Measurements from ENCODE around the gene SNAPC3.
"Not testable (repeated sequence)": the region's sequence is repeated elsewhere in the genome, so short reads cannot be mapped to it uniquely, and the experiment has no call there.

SNAPC3 gene

GRCh38 chr9:15426019-15426418 is 3.3 kb downstream of the SNAPC3 start:
- H3K9ac ChIP-seq (ENCODE audit: low read length), result no peak overlapping the region
- H3K4me3 ChIP-seq (ENCODE audit: low read depth in 1 of 2, low read length in 2 of 2), result no peak overlapping the region
- H3K36me3 ChIP-seq (ENCODE audit: insufficient read depth, low read length), result peaks cover 11% of the 10 kb centered on the region
- H3K4me1 ChIP-seq (ENCODE audit: insufficient read depth, low read length), result peaks cover 14% of the 10 kb centered on the region
- no peaks in the 10 kb centered on the region for H3K27me3 ChIP-seq (ENCODE audit: control insufficient read depth in 1 of 2, insufficient read depth in 2 of 2, low read length in 2 of 2)
- no peak overlapping the region for H3K27ac ChIP-seq (ENCODE audit: low read depth, low read length)
- no peaks in the 10 kb centered on the region for H3K9me3 ChIP-seq (ENCODE audit: low read length)

- H3K4me3 ChIP-seq (ENCODE audit: low read depth in 1 of 2, low read length in 2 of 2); H3K9me3 ChIP-seq (ENCODE audit: low read length); H3K27ac ChIP-seq (ENCODE audit: low read depth, low read length); H3K9ac ChIP-seq (ENCODE audit: low read length); H3K27me3 ChIP-seq (ENCODE audit: control insufficient read depth in 1 of 2, insufficient read depth in 2 of 2, low read length in 2 of 2): not testable (repeated sequence)
- Histone ChIP-seq H3K36me3 (ENCODE audit: insufficient read depth, low read length) (peaks cover 11% of the 10 kb centered on the region), H3K4me1 (ENCODE audit: insufficient read depth, low read length) (peaks cover 10% of the 10 kb centered on the region)
Measured at GRCh38 chr9:15427702-15428101, 5.0 kb downstream of the SNAPC3 start.

GRCh38 chr9:15430920-15431844 is 8.5 kb downstream of the SNAPC3 start:
- Histone ChIP-seq H3K27ac (ENCODE audit: low read depth, low read length) (no peak overlapping the region), H3K9me3 (ENCODE audit: low read length) (no peaks in the 10 kb centered on the region), H3K4me3 (ENCODE audit: low read depth in 1 of 2, low read length in 2 of 2) (no peak overlapping the region), H3K36me3 (ENCODE audit: insufficient read depth, low read length) (peaks cover 6% of the 10 kb centered on the region), H3K9ac (ENCODE audit: low read length) (no peak overlapping the region), H3K4me1 (ENCODE audit: insufficient read depth, low read length) (no peaks in the 10 kb centered on the region), H3K27me3 (ENCODE audit: control insufficient read depth in 1 of 2, insufficient read depth in 2 of 2, low read length in 2 of 2) (no peaks in the 10 kb centered on the region)

GRCh38 chr9:15433191-15433590 is 10.5 kb downstream of the SNAPC3 start:
- Histone ChIP-seq H3K4me3 (ENCODE audit: low read depth in 1 of 2, low read length in 2 of 2) (no peak overlapping the region), H3K27ac (ENCODE audit: low read depth, low read length) (no peak overlapping the region), H3K27me3 (ENCODE audit: control insufficient read depth in 1 of 2, insufficient read depth in 2 of 2, low read length in 2 of 2) (no peaks in the 10 kb centered on the region), H3K36me3 (ENCODE audit: insufficient read depth, low read length) (peaks cover 4% of the 10 kb centered on the region), H3K4me1 (ENCODE audit: insufficient read depth, low read length) (no peaks in the 10 kb centered on the region), H3K9ac (ENCODE audit: low read length) (no peak overlapping the region), H3K9me3 (ENCODE audit: low read length) (no peaks in the 10 kb centered on the region)

- peaks cover 4% of the 10 kb centered on the region for H3K36me3 ChIP-seq (ENCODE audit: insufficient read depth, low read length)
- H3K9me3 ChIP-seq (ENCODE audit: low read length), result no peaks in the 10 kb centered on the region
- H3K27me3 ChIP-seq (ENCODE audit: control insufficient read depth in 1 of 2, insufficient read depth in 2 of 2, low read length in 2 of 2), result no peaks in the 10 kb centered on the region
- no peaks in the 10 kb centered on the region for H3K4me1 ChIP-seq (ENCODE audit: insufficient read depth, low read length)
- H3K4me3 ChIP-seq (ENCODE audit: low read depth in 1 of 2, low read length in 2 of 2), result no peak overlapping the region
- H3K27ac ChIP-seq (ENCODE audit: low read depth, low read length), result no peak overlapping the region
- no peak overlapping the region for H3K9ac ChIP-seq (ENCODE audit: low read length)
Measured at GRCh38 chr9:15433661-15434060, 11.0 kb downstream of the SNAPC3 start.

GRCh38 chr9:15438891-15439290 is 16.2 kb downstream of the SNAPC3 start:
- H3K27me3 ChIP-seq (ENCODE audit: control insufficient read depth in 1 of 2, insufficient read depth in 2 of 2, low read length in 2 of 2), result no peaks in the 10 kb centered on the region
- peaks cover 4% of the 10 kb centered on the region for H3K36me3 ChIP-seq (ENCODE audit: insufficient read depth, low read length)
- no peaks in the 10 kb centered on the region for H3K9me3 ChIP-seq (ENCODE audit: low read length)
- H3K4me1 ChIP-seq (ENCODE audit: insufficient read depth, low read length), result no peaks in the 10 kb centered on the region
- H3K4me3 ChIP-seq (ENCODE audit: low read depth in 1 of 2, low read length in 2 of 2), result no peak overlapping the region
- no peak overlapping the region for H3K27ac ChIP-seq (ENCODE audit: low read depth, low read length)
- H3K9ac ChIP-seq (ENCODE audit: low read length), result no peak overlapping the region

GRCh38 chr9:15441841-15442240 is 19.2 kb downstream of the SNAPC3 start:
- H3K4me3 ChIP-seq (ENCODE audit: low read depth in 1 of 2, low read length in 2 of 2); H3K9ac ChIP-seq (ENCODE audit: low read length); H3K27ac ChIP-seq (ENCODE audit: low read depth, low read length); H3K9me3 ChIP-seq (ENCODE audit: low read length); H3K27me3 ChIP-seq (ENCODE audit: control insufficient read depth in 1 of 2, insufficient read depth in 2 of 2, low read length in 2 of 2); H3K4me1 ChIP-seq (ENCODE audit: insufficient read depth, low read length): not testable (repeated sequence)
- H3K36me3 ChIP-seq (ENCODE audit: insufficient read depth, low read length), result peaks cover 25% of the 10 kb centered on the region

- H3K36me3 ChIP-seq (ENCODE audit: insufficient read depth, low read length), result peaks cover 29% of the 10 kb centered on the region
- not testable (repeated sequence) for H3K27ac ChIP-seq (ENCODE audit: low read depth, low read length); H3K9me3 ChIP-seq (ENCODE audit: low read length); H3K9ac ChIP-seq (ENCODE audit: low read length); H3K4me3 ChIP-seq (ENCODE audit: low read depth in 1 of 2, low read length in 2 of 2); H3K4me1 ChIP-seq (ENCODE audit: insufficient read depth, low read length); H3K27me3 ChIP-seq (ENCODE audit: control insufficient read depth in 1 of 2, insufficient read depth in 2 of 2, low read length in 2 of 2)
Measured at GRCh38 chr9:15442264-15442663, 19.6 kb downstream of the SNAPC3 start.

- no peaks in the 10 kb centered on the region for H3K9me3 ChIP-seq (ENCODE audit: low read length)
- H3K27ac ChIP-seq (ENCODE audit: low read depth, low read length), result no peak overlapping the region
- peaks cover 43% of the 10 kb centered on the region for H3K36me3 ChIP-seq (ENCODE audit: insufficient read depth, low read length)
Measured at GRCh38 chr9:15444141-15444540, 21.5 kb downstream of the SNAPC3 start.

GRCh38 chr9:15453956-15454355 is 31.3 kb downstream of the SNAPC3 start:
- Histone ChIP-seq H3K9me3 (ENCODE audit: low read length) (no peaks in the 10 kb centered on the region), H3K27me3 (ENCODE audit: control insufficient read depth in 1 of 2, insufficient read depth in 2 of 2, low read length in 2 of 2) (no peaks in the 10 kb centered on the region), H3K36me3 (ENCODE audit: insufficient read depth, low read length) (peaks cover 54% of the 10 kb centered on the region), H3K27ac (ENCODE audit: low read depth, low read length) (no peak overlapping the region), H3K4me3 (ENCODE audit: low read depth in 1 of 2, low read length in 2 of 2) (no peak overlapping the region), H3K9ac (ENCODE audit: low read length) (no peak overlapping the region), H3K4me1 (ENCODE audit: insufficient read depth, low read length) (no peaks in the 10 kb centered on the region)

More at GRCh38 chr9:15444141-15444540, 21.5 kb downstream of the SNAPC3 start:
- Histone ChIP-seq H3K27me3 (ENCODE audit: control insufficient read depth in 1 of 2, insufficient read depth in 2 of 2, low read length in 2 of 2) (no peaks in the 10 kb centered on the region), H3K4me3 (ENCODE audit: low read depth in 1 of 2, low read length in 2 of 2) (no peak overlapping the region), H3K4me1 (ENCODE audit: insufficient read depth, low read length) (no peaks in the 10 kb centered on the region), H3K9ac (ENCODE audit: low read length) (no peak overlapping the region)

GRCh38 chr9:15461056-15461455 is 38.4 kb downstream of the SNAPC3 start:
- Histone ChIP-seq H3K4me3 (ENCODE audit: low read depth in 1 of 2, low read length in 2 of 2) (no peak overlapping the region), H3K36me3 (ENCODE audit: insufficient read depth, low read length) (peaks cover 55% of the 10 kb centered on the region), H3K27ac (ENCODE audit: low read depth, low read length) (no peak overlapping the region), H3K9me3 (ENCODE audit: low read length) (no peaks in the 10 kb centered on the region), H3K4me1 (ENCODE audit: insufficient read depth, low read length) (no peaks in the 10 kb centered on the region), H3K27me3 (ENCODE audit: control insufficient read depth in 1 of 2, insufficient read depth in 2 of 2, low read length in 2 of 2) (no peaks in the 10 kb centered on the region), H3K9ac (ENCODE audit: low read length) (no peak overlapping the region)

- H3K27ac ChIP-seq (ENCODE audit: low read depth, low read length), result no peak overlapping the region
- H3K4me1 ChIP-seq (ENCODE audit: insufficient read depth, low read length), result no peaks in the 10 kb centered on the region
- H3K36me3 ChIP-seq (ENCODE audit: insufficient read depth, low read length), result peaks cover 60% of the 10 kb centered on the region
- no peak overlapping the region for H3K4me3 ChIP-seq (ENCODE audit: low read depth in 1 of 2, low read length in 2 of 2)
- H3K9ac ChIP-seq (ENCODE audit: low read length), result no peak overlapping the region
- H3K9me3 ChIP-seq (ENCODE audit: low read length), result no peaks in the 10 kb centered on the region
- H3K27me3 ChIP-seq (ENCODE audit: control insufficient read depth in 1 of 2, insufficient read depth in 2 of 2, low read length in 2 of 2), result no peaks in the 10 kb centered on the region
Measured at GRCh38 chr9:15461601-15462000, 38.9 kb downstream of the SNAPC3 start.
